ENCODE results near the gene TTLL4.

DNA sequence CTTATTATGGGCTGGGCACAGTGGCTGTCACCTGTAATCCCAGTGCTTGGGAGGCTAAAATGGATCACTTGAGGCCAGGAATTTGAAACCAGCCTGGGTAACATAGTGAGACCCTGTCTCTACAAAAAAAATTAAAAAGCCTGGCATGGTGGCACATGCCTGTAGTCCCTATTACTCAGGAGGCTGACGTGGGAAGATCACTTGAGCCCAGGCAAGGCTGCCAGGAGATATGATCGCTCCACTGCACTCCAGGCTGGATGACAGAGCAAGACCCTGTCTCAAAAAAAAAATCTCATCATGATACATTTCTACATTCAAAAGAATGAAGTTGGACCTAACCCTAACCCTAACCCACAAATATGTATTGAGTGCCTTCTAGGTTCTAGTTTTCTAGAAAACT is 51.2 kb downstream of the TTLL4 start:
- TF ChIP-seq, protein P1, sequence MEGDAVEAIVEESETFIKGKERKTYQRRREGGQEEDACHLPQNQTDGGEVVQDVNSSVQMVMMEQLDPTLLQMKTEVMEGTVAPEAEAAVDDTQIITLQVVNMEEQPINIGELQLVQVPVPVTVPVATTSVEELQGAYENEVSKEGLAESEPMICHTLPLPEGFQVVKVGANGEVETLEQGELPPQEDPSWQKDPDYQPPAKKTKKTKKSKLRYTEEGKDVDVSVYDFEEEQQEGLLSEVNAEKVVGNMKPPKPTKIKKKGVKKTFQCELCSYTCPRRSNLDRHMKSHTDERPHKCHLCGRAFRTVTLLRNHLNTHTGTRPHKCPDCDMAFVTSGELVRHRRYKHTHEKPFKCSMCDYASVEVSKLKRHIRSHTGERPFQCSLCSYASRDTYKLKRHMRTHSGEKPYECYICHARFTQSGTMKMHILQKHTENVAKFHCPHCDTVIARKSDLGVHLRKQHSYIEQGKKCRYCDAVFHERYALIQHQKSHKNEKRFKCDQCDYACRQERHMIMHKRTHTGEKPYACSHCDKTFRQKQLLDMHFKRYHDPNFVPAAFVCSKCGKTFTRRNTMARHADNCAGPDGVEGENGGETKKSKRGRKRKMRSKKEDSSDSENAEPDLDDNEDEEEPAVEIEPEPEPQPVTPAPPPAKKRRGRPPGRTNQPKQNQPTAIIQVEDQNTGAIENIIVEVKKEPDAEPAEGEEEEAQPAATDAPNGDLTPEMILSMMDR (IDR thresholded peaks at IDR 0.05) = no peak
- no peak for TF ChIP-seq POLR2A (IDR thresholded peaks at IDR 0.05)

Data from thyroid gland (tissue), 4 donors.